GM18870 (cell line): ENCODE results near the gene GATA6.

ENCODE experiments used
- ATAC-seq: cut with Tn5 transposase; IDR thresholded peaks from one replicate; pipeline ENCODE4 v1.9.1; 2021; ENCODE audit warnings: moderate library complexity; ENCODE audit not compliant: unreplicated experiment

The GATA6 gene

GRCh38 chr18:22166069-22166950 lies 3.1 kb upstream of the GATA6 start:
- no peak for ATAC-seq

DNA sequence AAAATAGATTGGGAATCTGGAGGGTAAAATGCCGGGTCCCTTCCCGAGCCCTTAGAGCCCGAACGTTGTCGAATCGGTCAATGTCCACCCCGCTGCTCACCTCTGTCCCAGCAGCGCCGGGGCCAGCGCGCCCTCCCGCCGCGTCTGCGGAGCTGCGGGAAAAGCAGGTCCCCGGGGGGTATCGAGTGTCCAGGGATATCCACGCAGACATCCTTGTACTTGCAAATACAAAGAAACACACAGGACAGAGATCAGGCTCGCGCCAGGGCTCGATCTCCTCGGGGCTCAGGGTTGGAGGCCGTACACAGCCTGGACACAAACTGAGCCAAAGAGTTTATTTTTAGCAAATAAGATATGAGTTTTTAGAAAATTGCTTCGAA lies 2.3 kb upstream of the GATA6 start:
- ATAC-seq, result no peak

DNA sequence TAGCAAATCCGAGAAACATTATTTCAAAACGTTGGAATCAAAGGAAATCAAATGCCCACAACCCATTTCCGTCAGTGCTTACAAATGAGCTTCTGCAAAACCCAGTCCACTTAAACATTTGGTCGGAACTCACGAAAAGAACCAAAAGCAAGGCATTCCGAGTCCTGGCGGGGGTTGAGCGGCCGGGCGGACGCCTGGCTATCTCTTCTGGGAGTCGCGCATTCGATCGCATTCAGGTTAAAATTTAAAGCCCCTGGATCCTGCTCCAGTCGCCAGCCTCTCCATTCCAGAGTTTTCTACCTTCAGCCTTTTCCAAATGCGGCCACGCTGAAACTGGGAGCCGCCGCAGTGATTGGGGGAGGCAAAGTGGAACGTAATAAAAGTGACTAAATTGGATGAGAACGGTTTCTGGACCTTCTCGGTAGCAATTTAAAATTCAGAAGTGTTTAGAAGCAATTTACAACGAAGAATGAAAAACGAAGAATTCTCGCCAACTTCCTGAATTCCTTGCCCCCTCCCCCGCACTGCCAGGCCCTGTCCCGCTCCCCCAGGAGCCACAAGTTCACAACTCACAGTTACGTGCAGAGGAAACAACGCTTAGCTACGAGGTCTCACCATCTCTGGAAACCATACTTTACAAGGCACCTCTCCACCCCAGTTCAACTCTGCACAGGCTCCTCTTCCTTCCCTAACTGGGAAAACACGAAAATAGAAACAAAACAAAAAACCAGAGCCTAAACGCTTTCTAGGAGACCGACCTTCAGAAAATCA lies 1.7 kb upstream of the GATA6 start:
- ATAC-seq, result no peak

- ATAC-seq, result no peak
Measured at GRCh38 chr18:22168360-22168921, 948 bp upstream of the GATA6 start.

- ATAC-seq, result no peak
Measured at GRCh38 chr18:22169889-22170420, 566 bp downstream of the GATA6 start.

- no peak for ATAC-seq
Measured at GRCh38 chr18:22170421-22171257, 1.2 kb downstream of the GATA6 start.

- no peak for ATAC-seq
Measured at GRCh38 chr18:22171258-22172119, 2.1 kb downstream of the GATA6 start.

GRCh38 chr18:22172120-22172582 lies 2.8 kb downstream of the GATA6 start:
- ATAC-seq, result no peak

DNA sequence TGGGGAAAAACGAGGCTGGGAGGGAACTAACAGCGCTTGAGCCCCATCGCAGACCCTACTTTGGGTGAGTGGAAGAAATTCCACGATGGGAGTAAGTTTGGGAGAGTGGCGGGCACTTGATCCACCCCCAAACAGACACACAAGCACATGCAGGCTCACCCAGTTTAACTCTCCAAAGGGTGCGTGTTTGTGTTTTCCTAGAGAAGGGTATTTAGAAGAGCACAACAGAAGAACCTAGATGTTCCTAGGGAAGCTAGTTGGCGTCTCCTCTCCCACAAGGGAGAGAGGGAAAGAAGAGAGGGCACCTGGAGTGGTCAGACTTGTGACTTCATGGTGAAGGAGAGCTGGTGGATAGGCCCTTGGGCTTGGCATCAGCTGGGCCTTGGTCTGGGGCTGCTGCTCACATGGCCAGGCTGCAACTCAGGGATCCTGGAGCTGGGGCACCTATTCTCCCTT lies 3.2 kb downstream of the GATA6 start:
- ATAC-seq, result no peak

DNA sequence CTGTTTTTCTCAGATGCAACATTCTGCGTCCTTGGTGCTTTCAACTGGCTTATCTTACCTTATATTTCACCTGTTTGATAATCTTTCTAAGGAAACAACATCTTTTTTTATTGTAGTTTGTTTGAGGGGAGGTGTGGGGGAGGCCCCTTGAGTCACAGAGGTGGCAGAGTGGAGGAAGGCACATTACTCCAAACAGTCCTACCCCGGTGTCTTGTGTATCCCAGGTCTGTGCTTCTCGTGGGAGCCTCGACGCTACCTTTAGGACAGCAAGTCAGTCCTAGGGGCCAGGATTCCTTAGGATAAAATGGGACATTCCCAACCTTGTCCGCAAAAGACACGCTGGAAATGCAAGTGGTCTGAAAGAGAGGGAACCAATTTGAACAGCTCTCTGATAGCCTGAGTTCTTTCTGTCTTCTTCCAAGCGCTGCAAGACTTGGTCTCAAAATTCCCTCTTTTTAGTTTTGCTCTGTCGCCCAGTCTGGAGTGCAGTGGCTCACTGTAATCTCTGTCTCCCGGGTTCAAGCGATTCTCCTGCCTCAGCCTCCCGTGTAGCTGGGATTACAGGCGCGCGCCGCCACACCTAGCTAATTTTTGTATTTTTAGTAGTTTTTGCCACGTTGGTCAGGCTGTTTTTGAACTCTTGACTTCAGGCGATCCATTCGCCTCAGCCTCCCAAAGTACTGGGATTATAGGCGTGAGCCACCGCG lies 4.0 kb downstream of the GATA6 start:
- ATAC-seq, result no peak

DNA sequence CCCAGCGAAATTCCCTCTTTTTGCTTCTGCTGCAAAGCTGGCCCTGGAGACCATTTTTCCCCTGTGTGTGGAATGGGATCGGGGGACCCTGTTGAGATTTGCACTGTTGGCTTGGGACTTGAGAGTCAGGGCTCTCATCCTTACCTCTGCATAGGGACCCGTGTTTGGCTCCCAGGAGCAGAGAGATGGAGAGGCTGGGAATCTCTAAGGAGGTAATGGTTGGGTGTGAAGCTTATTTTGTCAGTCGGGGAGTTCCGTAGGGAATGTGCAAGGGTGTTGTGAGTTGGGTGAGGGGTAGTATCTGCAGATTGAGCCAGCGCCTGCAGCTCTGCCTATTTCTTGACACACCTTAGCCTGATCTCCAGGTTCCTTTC lies 4.5 kb downstream of the GATA6 start:
- ATAC-seq, result no peak

- ATAC-seq, result no peak
Measured at GRCh38 chr18:22174341-22175145, 5.2 kb downstream of the GATA6 start.

DNA sequence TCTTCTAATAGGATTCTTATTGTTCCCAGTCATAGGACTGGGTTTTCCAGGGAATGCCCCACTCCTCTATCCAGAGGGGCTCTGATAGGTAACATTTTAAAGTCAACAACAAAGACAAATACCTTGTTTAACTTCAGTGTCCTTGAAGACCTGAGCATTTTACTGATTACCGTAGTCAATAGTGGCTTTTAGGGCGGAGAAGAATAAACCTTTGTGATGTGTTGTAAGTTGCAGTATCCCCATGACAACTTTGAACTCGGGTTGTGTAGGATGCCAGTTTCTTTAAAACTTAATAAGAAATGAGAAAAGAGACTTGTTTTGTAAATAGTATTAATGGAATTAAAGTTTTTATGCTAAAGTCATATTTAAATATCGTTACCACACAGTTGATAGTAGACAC lies 6.0 kb downstream of the GATA6 start:
- ATAC-seq, result no peak

DNA sequence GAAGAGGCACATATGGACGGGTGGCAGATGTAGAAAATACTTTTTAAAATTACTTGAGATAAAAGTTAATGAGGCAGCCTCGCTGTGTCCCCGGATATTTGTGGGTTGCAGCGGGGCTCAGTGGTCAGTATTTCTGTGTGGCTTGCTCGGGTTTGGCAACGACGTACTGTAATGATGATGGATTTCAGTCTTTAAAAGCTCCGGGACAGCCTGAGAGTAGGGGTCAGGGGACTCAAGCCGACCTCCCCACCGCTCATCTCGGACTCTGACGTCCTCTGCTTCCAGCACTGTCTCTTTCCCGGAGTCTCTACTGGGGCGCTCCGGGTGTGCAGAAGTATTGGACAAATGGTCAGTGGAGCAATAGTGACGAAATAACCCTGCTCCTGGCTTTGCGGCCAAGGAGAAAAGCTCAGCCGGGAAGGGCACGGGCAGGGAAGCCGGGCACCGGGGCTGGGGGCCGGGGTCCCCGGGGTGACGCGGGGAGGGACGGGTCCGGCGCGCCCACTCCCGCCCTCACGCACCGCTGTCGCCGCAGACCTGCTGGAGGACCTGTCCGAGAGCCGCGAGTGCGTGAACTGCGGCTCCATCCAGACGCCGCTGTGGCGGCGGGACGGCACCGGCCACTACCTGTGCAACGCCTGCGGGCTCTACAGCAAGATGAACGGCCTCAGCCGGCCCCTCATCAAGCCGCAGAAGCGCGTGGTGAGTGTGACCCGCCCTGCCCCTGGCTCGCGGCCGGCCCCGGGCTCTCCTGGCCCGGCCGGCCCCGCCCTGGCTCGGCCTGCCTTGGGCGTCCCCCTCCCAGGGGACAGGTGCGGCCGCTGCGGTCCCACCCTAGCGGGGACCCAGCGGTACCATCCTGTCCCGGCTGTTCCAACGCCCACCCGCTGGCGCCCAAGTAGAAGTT lies 7.3 kb downstream of the GATA6 start:
- no peak for ATAC-seq

DNA sequence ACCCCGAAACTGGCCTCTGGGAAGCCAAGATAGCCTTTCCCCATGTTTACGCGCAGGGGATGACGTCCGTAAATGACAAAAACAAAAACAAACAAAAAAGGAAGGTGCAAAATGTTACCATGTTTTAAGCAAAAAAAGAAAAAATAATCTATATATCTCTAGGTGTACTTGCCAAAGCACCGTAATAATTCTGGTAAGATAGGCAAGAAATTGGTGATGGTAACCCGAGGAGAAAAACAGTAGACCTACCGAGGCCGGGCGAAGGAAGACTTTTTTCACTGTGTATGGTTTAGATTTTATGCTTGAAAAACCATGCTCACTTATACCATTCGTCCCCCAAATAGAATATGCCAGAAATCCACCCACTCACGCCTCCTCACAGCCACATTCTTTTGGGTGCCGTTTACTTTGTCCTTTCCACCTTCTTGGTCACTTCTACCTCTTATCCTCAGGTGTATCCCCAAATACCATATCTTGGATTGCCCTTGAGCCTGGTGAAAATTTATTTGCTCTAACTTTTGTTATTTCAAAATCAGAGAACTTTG lies 8.0 kb downstream of the GATA6 start:
- ATAC-seq, result no peak

DNA sequence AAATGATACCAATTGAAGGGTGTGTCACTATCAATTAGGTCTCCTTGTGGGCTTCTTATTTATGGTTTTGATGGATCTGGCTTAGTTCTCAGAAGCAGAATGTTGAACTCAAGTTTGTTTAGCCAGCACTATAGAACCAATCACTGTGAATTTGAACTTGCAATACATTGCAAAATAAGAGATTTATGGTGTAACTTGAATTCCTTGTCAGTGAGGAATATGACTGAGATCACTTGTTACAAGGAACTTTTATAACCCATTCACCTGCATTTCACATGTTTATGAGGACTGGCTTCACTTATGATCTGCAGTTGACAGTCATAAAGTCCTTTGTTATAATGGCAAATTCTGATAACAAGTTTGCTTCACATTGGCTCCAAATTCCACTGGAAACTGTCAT lies 9.8 kb downstream of the GATA6 start:
- no peak for ATAC-seq

- no peak for ATAC-seq
Measured at GRCh38 chr18:22179631-22180030, 10.2 kb downstream of the GATA6 start.
